NCI-H1417 (cell line): Measurements from ENCODE around the gene EP400.
A peak's percentile ranks its signal among the peaks of the same experiment; 100 is the strongest.
"Not testable (repeated sequence)": the region's sequence is repeated elsewhere in the genome, so short reads cannot be mapped to it uniquely, and the experiment has no call there.

Experiments
- DNase-seq, 3 experiments: peaks; one replicate each; lab custom pipeline; 2025; lab: John Stamatoyannopoulos, UW

Gene EP400

GRCh38 chr12:132066749-132067148, 117.0 kb downstream of the EP400 start:
- DNase-seq: no peak

- DNase-seq: no peak
Observed at GRCh38 chr12:132067182-132067581, 117.4 kb downstream of the EP400 start.

GRCh38 chr12:132068250-132068649, 118.5 kb downstream of the EP400 start:
- no peak for DNase-seq

GRCh38 chr12:132069336-132069985, 119.7 kb downstream of the EP400 start:
- no peak for DNase-seq

- no peak for DNase-seq
Observed at GRCh38 chr12:132070298-132070697, 120.6 kb downstream of the EP400 start.

- DNase-seq: no peak
Observed at GRCh38 chr12:132071040-132071810, 121.5 kb downstream of the EP400 start.

- no peak for DNase-seq
Observed at GRCh38 chr12:132071830-132072384, 122.2 kb downstream of the EP400 start.

GRCh38 chr12:132074216-132074615, 124.5 kb downstream of the EP400 start:
- DNase-seq: no peak

- DNase-seq: no peak
Observed at GRCh38 chr12:132075026-132075713, 125.4 kb downstream of the EP400 start.

GRCh38 chr12:132075714-132076553, 126.2 kb downstream of the EP400 start:
- DNase-seq: no peak

- DNase-seq: peak in 1 of 3 experiments; percentile 49
Observed at GRCh38 chr12:132076711-132077110, 127.0 kb downstream of the EP400 start.

GRCh38 chr12:132077322-132078100, 127.8 kb downstream of the EP400 start:
- peak in 2 of 3 experiments; percentile 64 to 84 for DNase-seq

GRCh38 chr12:132078190-132078589, 128.4 kb downstream of the EP400 start:
- DNase-seq: no peak

- DNase-seq: no peak
Observed at GRCh38 chr12:132079200-132079599, 129.5 kb downstream of the EP400 start.

- no peak for DNase-seq
Observed at GRCh38 chr12:132079695-132080094, 130.0 kb downstream of the EP400 start.

GRCh38 chr12:132080515-132080914, 130.8 kb downstream of the EP400 start:
- not testable (repeated sequence) for DNase-seq

- no peak for DNase-seq
Observed at GRCh38 chr12:132081423-132081822, 131.7 kb downstream of the EP400 start.

- no peak for DNase-seq
Observed at GRCh38 chr12:132083614-132083940, 133.8 kb downstream of the EP400 start.

GRCh38 chr12:132083941-132084620, 134.3 kb downstream of the EP400 start:
- peak; percentile 94 to 98 (median 97) for DNase-seq

- DNase-seq: peak in 2 of 3 experiments; percentile 48 to 65
Observed at GRCh38 chr12:132084621-132085290, 135.0 kb downstream of the EP400 start.
